HG03378 (cell line): ENCODE measurements around the gene SCART1.
"Not testable (repeated sequence)": the region's sequence is repeated elsewhere in the genome, so short reads cannot be mapped to it uniquely, and the experiment has no call there.

Source experiments
- ATAC-seq: cut with Tn5 transposase; IDR thresholded peaks from one replicate; pipeline ENCODE4 v1.9.1; 2021; ENCODE audit warnings: mild to moderate bottlenecking, moderate library complexity; ENCODE audit not compliant: unreplicated experiment

The SCART1 gene

DNA sequence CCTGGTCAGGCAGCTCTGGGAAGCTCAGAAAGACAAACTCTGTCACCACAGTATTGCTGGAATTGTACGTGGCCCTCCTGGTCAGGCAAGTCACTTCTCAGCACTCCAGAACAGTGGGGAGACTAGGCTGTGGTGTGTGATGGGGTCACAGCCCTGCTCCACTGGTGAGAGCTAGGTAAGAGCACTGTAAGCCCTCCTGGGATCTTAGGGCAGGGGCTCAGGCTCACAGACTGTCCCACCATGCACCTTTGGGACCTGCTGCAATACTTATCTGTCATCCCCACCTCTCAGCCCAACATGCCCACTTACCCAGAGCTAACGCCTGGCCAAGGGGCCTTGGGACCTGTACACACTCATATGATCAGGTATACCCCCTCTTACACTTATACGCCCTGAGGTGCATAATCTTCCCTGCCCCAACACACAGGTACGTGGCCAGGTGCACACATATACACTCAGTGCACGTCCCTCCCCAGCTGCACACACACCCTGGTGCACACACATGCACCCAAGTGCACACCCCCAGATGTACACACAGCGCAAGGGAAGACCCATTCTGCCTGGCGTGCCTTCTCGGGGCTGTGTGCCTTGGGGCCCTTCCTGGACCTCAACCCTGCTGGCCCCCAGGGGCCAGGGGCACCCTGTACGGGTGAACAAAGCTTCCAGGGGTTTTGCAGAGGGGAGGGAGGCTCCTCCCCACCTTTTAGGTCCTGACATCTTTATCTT is 21.7 kb upstream of the SCART1 start:
- not testable (repeated sequence) for ATAC-seq

DNA sequence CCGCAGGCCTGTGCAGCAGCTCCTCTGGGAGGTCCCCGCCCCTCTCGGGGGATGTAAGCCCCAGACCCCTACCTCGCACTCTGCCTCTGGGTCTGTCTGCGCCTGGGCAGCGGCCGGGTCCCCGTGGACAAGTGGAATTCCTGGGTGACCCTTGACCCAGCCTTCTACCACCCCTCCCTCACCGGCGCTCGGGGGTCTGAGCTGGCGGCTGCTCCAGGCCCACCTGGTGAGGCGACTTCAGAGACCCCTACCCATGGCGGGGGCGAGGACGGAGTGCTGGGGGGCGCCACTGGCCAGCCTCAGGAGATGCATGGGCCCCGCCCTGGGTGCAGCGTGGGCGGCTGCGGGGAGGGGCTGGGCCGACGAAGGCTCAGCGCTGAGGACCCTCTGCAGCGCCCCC is 21.0 kb upstream of the SCART1 start:
- ATAC-seq, result not testable (repeated sequence)

GRCh38 chr10:133438711-133439273 is 15.0 kb upstream of the SCART1 start:
- ATAC-seq, result no peak

DNA sequence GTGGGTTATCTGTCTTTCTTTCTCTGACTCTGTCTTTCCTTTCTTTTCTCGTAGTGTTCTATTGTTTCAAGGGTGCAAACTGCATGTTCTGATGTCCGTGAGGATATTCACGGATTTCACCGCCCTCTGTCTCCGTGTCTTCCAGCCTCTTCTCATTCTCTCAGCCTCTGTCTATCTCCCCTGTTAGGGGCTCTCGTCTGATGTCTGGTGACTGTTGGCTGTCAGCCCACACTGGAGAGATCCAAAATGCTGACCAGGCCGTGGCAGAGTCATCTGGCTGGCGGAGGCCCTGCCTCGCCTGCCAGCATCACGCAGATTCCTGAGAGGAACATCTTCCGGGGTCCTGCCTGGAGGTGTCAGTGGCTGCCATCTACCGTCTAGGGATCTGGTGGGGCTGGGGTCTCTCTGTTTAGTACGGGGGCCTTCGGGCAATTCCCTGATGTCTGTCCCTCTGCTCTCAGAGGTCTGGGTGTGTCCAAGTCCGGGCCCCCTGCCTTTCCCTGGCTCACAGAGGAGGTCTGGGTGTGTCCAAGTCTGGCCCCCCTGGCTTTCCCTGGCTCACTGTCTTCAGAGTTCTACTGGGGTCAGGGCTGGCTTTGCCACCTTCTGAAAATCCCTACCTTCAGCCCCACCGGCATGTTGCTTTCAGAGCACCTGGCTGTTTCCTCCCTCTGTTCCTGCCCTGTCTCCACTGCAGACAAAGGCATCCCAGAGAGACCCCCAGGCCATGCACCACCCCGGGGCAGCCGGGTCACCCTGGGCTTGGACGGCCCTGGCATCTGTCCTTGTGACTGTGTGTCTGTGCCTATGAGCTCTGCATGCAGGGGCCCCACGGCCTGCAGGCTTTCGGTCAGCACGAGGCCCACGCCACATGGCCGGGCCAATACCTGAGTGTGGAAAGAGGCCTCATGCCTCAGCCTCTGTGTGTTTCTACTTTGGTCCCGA is 14.0 kb upstream of the SCART1 start:
- no peak for ATAC-seq

DNA sequence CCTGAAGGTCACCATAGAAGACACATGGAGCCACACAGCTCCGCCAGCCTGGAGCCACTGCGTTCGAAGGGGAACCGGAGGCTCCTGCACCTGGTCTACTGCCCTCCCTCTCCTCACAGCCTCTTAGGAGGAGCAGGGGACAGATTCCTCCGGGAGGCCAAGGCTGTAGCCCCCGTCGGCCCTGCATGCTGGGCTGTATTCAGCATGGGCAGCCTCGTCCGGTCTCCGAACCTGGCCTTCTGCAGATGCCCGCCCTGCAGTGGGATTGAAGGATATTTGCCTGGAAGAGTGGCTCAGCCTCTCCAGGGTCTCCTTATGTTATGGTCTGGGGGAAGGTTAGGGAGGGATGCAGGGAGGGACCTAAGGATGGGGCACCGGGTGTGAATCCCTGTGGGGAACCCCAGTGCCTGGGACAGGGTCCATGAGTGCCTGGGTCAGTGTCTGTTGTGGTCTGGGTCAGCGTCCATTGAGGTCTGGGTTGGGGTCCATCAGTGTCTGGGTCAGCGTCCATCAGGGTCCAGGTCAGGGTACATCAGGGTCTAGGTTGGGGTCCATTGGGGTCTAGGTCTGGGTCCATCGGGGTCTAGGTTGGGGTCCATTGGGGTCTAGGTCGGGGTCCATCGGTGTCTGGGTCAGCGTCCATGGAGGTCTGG is 13.0 kb upstream of the SCART1 start:
- no peak for ATAC-seq

GRCh38 chr10:133441356-133441755 is 12.4 kb upstream of the SCART1 start:
- ATAC-seq, result not testable (repeated sequence)

DNA sequence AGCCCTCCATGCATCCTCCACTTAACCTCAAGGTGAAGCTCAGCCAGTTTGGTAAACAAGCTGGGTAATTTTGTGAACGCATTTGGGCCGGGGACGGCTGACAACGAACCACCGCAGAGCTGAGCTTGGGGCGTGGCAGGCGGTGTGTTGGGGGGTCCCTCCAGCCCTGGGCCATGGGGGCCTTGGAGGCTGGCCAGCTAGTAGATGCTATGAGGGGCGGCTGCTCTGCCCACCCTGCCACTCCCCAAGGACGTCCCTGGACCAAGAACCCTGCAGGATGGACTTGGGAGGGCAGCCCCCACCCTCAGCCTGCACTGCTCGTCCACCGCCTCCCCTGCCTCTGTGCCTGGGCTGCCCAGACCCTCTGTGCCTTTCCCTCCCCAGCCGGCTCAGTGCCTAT is 12.0 kb upstream of the SCART1 start:
- no peak for ATAC-seq

GRCh38 chr10:133442191-133442966 is 11.4 kb upstream of the SCART1 start:
- no peak for ATAC-seq

DNA sequence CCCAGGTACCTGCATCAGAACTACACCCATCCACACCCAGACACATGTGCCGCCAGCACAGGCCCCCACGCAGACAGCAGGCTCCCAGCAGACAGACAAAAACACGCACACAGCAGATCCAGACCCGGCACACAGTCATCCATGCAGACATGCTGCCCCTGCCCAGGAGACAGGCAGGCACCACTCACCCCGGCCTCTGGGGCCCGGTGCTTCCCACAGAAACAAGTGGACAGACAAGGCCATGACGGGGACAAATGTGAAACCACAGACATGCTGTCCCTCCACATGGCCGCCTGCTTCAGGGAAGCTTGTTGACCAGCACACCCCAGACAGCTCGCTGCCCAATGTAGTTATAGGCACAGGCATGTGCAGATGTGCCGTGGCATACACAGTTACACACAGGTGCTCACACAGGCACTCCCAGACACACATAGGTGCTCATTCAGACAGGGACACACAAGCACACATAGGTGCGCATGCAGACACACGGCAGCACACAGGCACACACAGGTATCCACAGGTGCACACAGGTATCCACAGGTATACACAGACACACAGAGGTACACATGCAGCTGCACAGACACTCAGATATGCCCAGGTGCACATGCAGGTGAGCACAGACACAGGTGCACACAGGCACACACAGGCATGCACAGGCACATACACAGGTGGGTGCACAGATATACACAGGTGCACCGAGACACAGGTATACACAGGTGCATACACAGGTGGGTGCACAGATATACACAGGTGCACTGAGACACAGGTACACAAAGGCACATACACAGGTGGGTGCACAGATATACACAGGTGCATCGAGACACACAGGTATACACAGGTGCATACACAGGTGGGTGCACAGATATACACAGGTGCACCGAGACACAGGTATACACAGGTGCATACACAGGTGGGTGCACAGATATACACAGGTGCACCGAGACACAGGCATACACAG is 10.5 kb upstream of the SCART1 start:
- ATAC-seq, result no peak

GRCh38 chr10:133444342-133445267 is 9.1 kb upstream of the SCART1 start:
- no peak for ATAC-seq

- no peak for ATAC-seq
These were observed 8.4 kb upstream of the SCART1 start for GRCh38 chr10:133445268-133445732.

DNA sequence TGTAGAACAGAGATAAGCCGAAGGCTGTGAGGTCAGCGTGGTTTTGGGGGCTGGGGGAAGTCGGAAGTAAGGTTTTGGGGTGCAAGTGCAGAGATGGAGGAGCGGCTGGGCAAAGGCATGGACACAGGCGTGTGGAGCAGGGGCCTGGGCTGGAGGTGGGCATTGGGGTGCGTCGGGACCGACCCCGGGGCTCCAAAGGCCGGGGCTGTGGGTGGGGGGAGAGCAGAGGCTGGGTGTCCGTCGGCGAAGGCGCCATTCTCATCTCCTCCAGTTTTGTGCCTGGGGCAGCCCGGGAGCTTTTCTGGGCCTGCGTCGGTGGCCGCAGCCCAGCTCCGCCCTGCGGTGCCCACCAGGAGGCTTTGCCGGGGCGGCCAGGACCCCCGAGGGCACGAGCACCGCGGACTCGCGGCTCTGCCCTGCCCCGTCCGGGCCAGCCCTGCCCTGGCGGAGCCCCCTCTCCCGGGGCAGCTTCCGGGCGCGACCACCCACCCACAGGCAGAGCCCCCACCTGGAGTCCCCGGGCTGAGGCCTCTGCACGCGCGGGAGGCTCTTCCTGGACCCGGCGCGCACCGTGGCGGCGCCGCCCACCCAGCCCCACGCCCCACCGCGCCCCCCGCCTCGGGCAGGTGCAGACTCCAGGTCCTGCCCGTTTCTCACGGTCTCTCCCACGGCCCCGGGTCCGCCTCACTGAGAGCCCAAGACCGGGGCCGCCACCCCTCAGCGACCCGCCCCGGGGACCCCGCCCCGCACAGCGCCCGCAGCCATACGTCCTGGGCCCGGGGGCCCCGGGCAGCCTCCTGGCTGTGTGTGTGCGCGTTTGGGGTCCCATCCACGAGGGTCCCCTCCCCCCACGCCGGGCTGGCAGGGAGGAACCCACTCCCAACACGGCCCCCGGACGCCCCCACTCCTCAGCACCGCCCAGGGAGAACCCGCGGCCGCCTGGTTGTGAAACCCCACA is 7.7 kb upstream of the SCART1 start:
- no peak for ATAC-seq

GRCh38 chr10:133446979-133447378 is 6.8 kb upstream of the SCART1 start:
- ATAC-seq, result no peak

- ATAC-seq, result no peak
These were observed 5.6 kb upstream of the SCART1 start for GRCh38 chr10:133448120-133448519.

DNA sequence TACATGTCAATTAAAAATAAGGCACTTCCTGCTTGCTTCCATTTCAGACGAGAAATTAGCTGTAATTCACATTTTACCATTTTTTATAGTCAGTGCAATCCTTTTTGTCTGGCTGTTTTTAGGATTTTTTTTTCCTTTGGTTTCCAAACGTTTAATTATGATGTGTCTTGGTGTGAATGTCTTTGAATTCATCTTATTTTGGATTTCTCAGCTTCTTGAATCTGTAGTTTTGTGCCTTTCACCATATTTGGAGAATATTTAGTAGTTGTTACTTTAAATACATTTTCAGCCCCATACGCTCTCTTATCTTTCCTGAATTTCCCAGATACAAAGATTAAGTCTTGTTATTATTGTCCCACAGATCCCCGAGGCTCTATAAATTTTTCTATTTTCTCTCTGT is 2.4 kb upstream of the SCART1 start:
- no peak for ATAC-seq

DNA sequence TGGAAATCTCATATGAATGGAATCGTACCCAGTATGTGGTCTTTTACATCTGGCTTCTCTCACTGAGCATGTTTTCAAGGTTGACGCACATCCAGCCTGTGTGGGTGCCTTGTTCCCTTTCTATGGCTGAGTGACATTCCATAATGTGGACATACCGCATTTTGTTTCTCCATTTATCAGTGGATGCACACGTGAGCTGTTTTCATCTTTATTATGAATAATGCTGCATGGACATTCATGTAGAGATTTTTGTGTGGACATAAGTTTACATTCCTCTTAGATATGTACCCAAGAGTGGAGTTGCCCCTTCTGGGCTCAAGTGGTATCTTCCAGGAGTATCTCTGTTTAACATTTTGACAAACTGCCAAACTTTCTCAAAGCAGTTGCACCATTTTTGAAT is 1.3 kb upstream of the SCART1 start:
- ATAC-seq, result no peak
